Measurements from ENCODE around the gene KRT80. TPM values are rescaled to one million over a fixed set of nuclear protein-coding genes. Genes with fewer than 3 reads are reported as not detected.

Gene KRT80
- total and polyA plus RNA-seq, 2 experiments from 2014 or later, result not detected

GRCh38 chr12:52170827-52171226, 21.0 kb downstream of the KRT80 start:
- Histone ChIP-seq H3K36me3 (ENCODE audit: insufficient read depth) (no peaks in the 10 kb centered on the region), H3K4me2 (no peak overlapping the region), H3K27me3 (ENCODE audit: insufficient read depth) (no peaks in the 10 kb centered on the region), H4K20me1 (replicated peaks; ENCODE audit: insufficient read depth) (no peaks in the 10 kb centered on the region), H3F3A (replicated peaks; ENCODE audit: low read depth) (no peaks in the 10 kb centered on the region), H2AFZ (no peak overlapping the region), H3K4me3 (no peak overlapping the region), H3K4me1 (ENCODE audit: insufficient read depth) (no peaks in the 10 kb centered on the region), H3K9me2 (ENCODE audit: insufficient read depth) (no peaks in the 10 kb centered on the region), H3K27ac (ENCODE audit: low read depth) (no peak overlapping the region), H3K79me2 (replicated peaks; ENCODE audit: insufficient read depth) (no peaks in the 10 kb centered on the region)
- Mint-ChIP-seq H3K9me3 (no peaks in the 10 kb centered on the region), H3K36me3 (ENCODE audit: low read depth) (no peaks in the 10 kb centered on the region), H3K27ac (no peak overlapping the region), H3K4me3 (no peak overlapping the region), H3K27me3 (ENCODE audit: insufficient read depth, low read depth, poor library complexity) (peaks cover 12% of the 10 kb centered on the region), H3K4me1 (peaks cover 4% of the 10 kb centered on the region)
- TF ChIP-seq CTCF (conservative IDR thresholded peaks at IDR 0.05; ENCODE audit: low read depth in 2 of 2), result no peak
- no peak for TF ChIP-seq POLR2AphosphoS5 (IDR thresholded peaks at IDR 0.05; ENCODE audit: low read depth)
- TF ChIP-seq ZNF462 (CRISPR knock-in tag; IDR thresholded peaks at IDR 0.05), result no peak
- no peak for TF ChIP-seq EZH2 (IDR thresholded peaks at IDR 0.05; ENCODE audit: low read depth, unreplicated experiment)
- TF ChIP-seq ZNF331 (CRISPR knock-in tag; IDR thresholded peaks at IDR 0.05; ENCODE audit: low read depth), result no peak
- no peak for TF ChIP-seq JUNB (IDR thresholded peaks at IDR 0.05; ENCODE audit: unreplicated experiment)
- no peak for TF ChIP-seq CREB1 (CRISPR knock-in tag; IDR thresholded peaks at IDR 0.05; ENCODE audit: low read depth)
- DNase-seq (ENCODE audit: low spot score), result no peak
- no peak for ATAC-seq

Measured in GM23338 (cell line).